Measurements from ENCODE around the gene RALGAPB.
"Not testable (repeated sequence)": the region's sequence is repeated elsewhere in the genome, so short reads cannot be mapped to it uniquely, and the experiment has no call there.

- TF ChIP-seq CTCF, POLR2A, POLR2AphosphoS5 (IDR thresholded peaks at IDR 0.05): not testable (repeated sequence)
Observed at GRCh38 chr20:38461569-38461968, 11.1 kb upstream of the RALGAPB start.

All from suprapubic skin (tissue), 4 donors.